DOHH2 (cell line): ENCODE results near the gene KCNQ1.

ENCODE experiments used
- H3F3A ChIP-seq: fragments of 200-600 bp; sonication (generic), shearing (Covaris generic); 2 replicates; pipeline ENCODE4 v1.6.0; 2016; ENCODE audit warnings: antibody characterized with exemption, mild to moderate bottlenecking; ENCODE audit not compliant: control insufficient read depth, insufficient read depth
- H3K27ac ChIP-seq: fragments of 200-600 bp; sonication (generic); 2 replicates; pipeline ENCODE4 v1.5.1; 2014; ENCODE audit warnings: low read depth, mild to moderate bottlenecking, low read length, moderate library complexity
- H3K27me3 ChIP-seq: fragments of 200-600 bp; sonication (generic); 2 replicates; pipeline ENCODE4 v1.6.1; 2014; ENCODE audit warnings: mild to moderate bottlenecking, low read length, mixed read lengths; ENCODE audit not compliant: control insufficient read depth
- H3K36me3 ChIP-seq: fragments of 200-600 bp; sonication (generic); 2 replicates; pipeline ENCODE4 v1.6.1; 2014; ENCODE audit warnings: mild to moderate bottlenecking, low read length, moderate library complexity, mixed read lengths; ENCODE audit not compliant: control insufficient read depth
- H3K4me1 ChIP-seq: fragments of 200-600 bp; sonication (generic); 2 replicates; pipeline ENCODE4 v1.6.1; 2014; ENCODE audit warnings: mild to moderate bottlenecking, low read length, mixed read lengths; ENCODE audit not compliant: control insufficient read depth
- H3K4me2 ChIP-seq: fragments of 200-600 bp; sonication (generic); 2 replicates; pipeline ENCODE4 v1.6.0; 2014; ENCODE audit warnings: mild to moderate bottlenecking, low read length, moderate library complexity
- H3K4me3 ChIP-seq: fragments of 200-600 bp; sonication (generic); 2 replicates; pipeline ENCODE4 v1.5.1; 2014; ENCODE audit warnings: mild to moderate bottlenecking, low read length, mixed read lengths
- H3K79me2 ChIP-seq: fragments of 200-600 bp; sonication (generic); 2 replicates; pipeline ENCODE4 v1.6.1; 2014; ENCODE audit warnings: mild to moderate bottlenecking, low read length, mixed read lengths; ENCODE audit not compliant: control insufficient read depth
- H3K9me2 ChIP-seq: fragments of 200-600 bp; sonication (generic); replicated peaks from 2 replicates; pipeline ENCODE4 v1.6.1; 2014; ENCODE audit warnings: mild to moderate bottlenecking, low read length, mixed read lengths; ENCODE audit not compliant: control insufficient read depth
- H3K9me3 ChIP-seq: fragments of 200-600 bp; sonication (generic); 2 replicates; pipeline ENCODE4 v1.6.1; 2014; ENCODE audit warnings: antibody characterized with exemption, low read length, mixed read lengths; ENCODE audit not compliant: control insufficient read depth, insufficient read depth
- H4K20me1 ChIP-seq: fragments of 200-600 bp; sonication (generic); 2 replicates; pipeline ENCODE4 v1.6.0; 2014; ENCODE audit warnings: low read depth, mild to moderate bottlenecking, antibody characterized with exemption, low read length, moderate library complexity; ENCODE audit not compliant: control insufficient read depth, insufficient read depth
- CTCF ChIP-seq: fragments of 200-600 bp; sonication (generic); IDR thresholded peaks from one replicate; pipeline ENCODE4 v1.5.1; 2014; ENCODE audit warnings: antibody characterized with exemption, mild to moderate bottlenecking, low read depth, low read length; ENCODE audit not compliant: poor library complexity, severe bottlenecking
- EZH2phosphoT487 ChIP-seq: fragments of 200-600 bp; sonication (generic); IDR thresholded peaks from 2 replicates; pipeline ENCODE4 v1.6.1; 2017; ENCODE audit warnings: borderline replicate concordance, mild to moderate bottlenecking, antibody characterized with exemption, low read length, moderate library complexity, mixed read lengths

The KCNQ1 gene

GRCh38 chr11:2794046-2794967 is 349.5 kb downstream of the KCNQ1 start:
- no peaks in the 10 kb centered on the region for H3K36me3 ChIP-seq
- no peak overlapping the region for H3K4me3 ChIP-seq
- no peaks in the 10 kb centered on the region for H4K20me1 ChIP-seq
- no peaks in the 10 kb centered on the region for H3K9me2 ChIP-seq
- no peaks in the 10 kb centered on the region for H3K79me2 ChIP-seq
- no peak for TF ChIP-seq EZH2phosphoT487
- no peak for TF ChIP-seq CTCF
- no peak overlapping the region for H3K4me2 ChIP-seq
- no peaks in the 10 kb centered on the region for H3F3A ChIP-seq
- no peak overlapping the region for H3K27ac ChIP-seq
- H3K9me3 ChIP-seq = no peaks in the 10 kb centered on the region
- no peaks in the 10 kb centered on the region for H3K4me1 ChIP-seq
- H3K27me3 ChIP-seq = no peaks in the 10 kb centered on the region

GRCh38 chr11:2794968-2795322 is 350.1 kb downstream of the KCNQ1 start:
- Histone ChIP-seq H3F3A (no peaks in the 10 kb centered on the region), H3K27me3 (no peaks in the 10 kb centered on the region)

GRCh38 chr11:2795491-2795991 is 350.7 kb downstream of the KCNQ1 start:
- TF ChIP-seq CTCF = no peak
- no peak for TF ChIP-seq EZH2phosphoT487
- H3K27ac ChIP-seq = no peak overlapping the region
- H4K20me1 ChIP-seq = no peaks in the 10 kb centered on the region
- no peak overlapping the region for H3K4me2 ChIP-seq
- no peaks in the 10 kb centered on the region for H3K9me3 ChIP-seq
- no peak overlapping the region for H3K4me3 ChIP-seq
- H3F3A ChIP-seq = no peaks in the 10 kb centered on the region
- H3K4me1 ChIP-seq = no peaks in the 10 kb centered on the region
- no peaks in the 10 kb centered on the region for H3K9me2 ChIP-seq
- no peaks in the 10 kb centered on the region for H3K36me3 ChIP-seq
- no peaks in the 10 kb centered on the region for H3K27me3 ChIP-seq
- H3K79me2 ChIP-seq = no peaks in the 10 kb centered on the region

More at GRCh38 chr11:2794968-2795322, 350.1 kb downstream of the KCNQ1 start:
- TF ChIP-seq CTCF = no peak
- no peak for TF ChIP-seq EZH2phosphoT487
- Histone ChIP-seq H3K9me3 (no peaks in the 10 kb centered on the region), H3K4me3 (no peak overlapping the region), H3K36me3 (no peaks in the 10 kb centered on the region), H3K27ac (no peak overlapping the region), H4K20me1 (no peaks in the 10 kb centered on the region), H3K4me2 (no peak overlapping the region), H3K79me2 (no peaks in the 10 kb centered on the region), H3K9me2 (no peaks in the 10 kb centered on the region), H3K4me1 (no peaks in the 10 kb centered on the region)
